Gastrocnemius medialis (tissue), 4 donors: ENCODE measurements around the gene ROBO1.

ENCODE experiments used
- CTCF ChIP-seq, 5 experiments: fragments of 450-650 bp in 3 of 5; fragments of 200-600 bp in 2 of 5; sonication (generic) in 2 of 5; IDR thresholded peaks in 4 of 5; conservative IDR thresholded peaks in 1 of 5; 1 replicate in 4 of 5; 2 replicates in 1 of 5; pipeline ENCODE4 v1.5.1; 2016 to 2019; ENCODE audit warnings: antibody characterized with exemption in 5 of 5, mild to moderate bottlenecking in 3 of 5, moderate library complexity in 3 of 5
- POLR2A ChIP-seq, 2 donors: fragments of 450-650 bp; IDR thresholded peaks; one replicate each; pipeline ENCODE4 v1.6.1; 2017; ENCODE audit warnings: antibody characterized with exemption in 2 of 2, mild to moderate bottlenecking in 2 of 2, moderate library complexity in 2 of 2

- TF ChIP-seq CTCF (IDR thresholded peaks at IDR 0.05 in 4 of 5, conservative IDR thresholded peaks at IDR 0.05 in 1 of 5) (no peak), POLR2A (IDR thresholded peaks at IDR 0.05) (no peak)
These were observed 1163.5 kb downstream of the ROBO1 start for GRCh38 chr3:78604341-78604740.
